HepG2 (cell line): ENCODE measurements around the gene RABL6. TPM values are rescaled to one million over a fixed set of nuclear protein-coding genes. Genes with fewer than 3 reads are reported as not detected.
A peak's percentile ranks its signal among the peaks of the same experiment; 100 is the strongest.

Source experiments
- KAT8 ChIP-seq: IDR thresholded peaks from 2 replicates; pipeline ENCODE4 v1.6.1; 2016; ENCODE audit warnings: missing genetic modification reagents, missing compliant biosample characterization
- KDM2A ChIP-seq: sonication (generic); formaldehyde crosslinking; IDR thresholded peaks from 2 replicates; pipeline ENCODE4 v1.4.0; 2020; ENCODE audit warnings: low read depth, missing genetic modification reagents, borderline replicate concordance
- KLF16 ChIP-seq, 2 experiments: sonication (generic) in 1 of 2; formaldehyde crosslinking in 1 of 2; IDR thresholded peaks; 2 replicates each; pipeline versions ENCODE4 v1.6.1 to v1.8.0; 2016 to 2023; ENCODE audit warnings: missing genetic modification reagents in 2 of 2, missing compliant biosample characterization in 1 of 2
- PAX8 ChIP-seq: sonication (generic); formaldehyde crosslinking; IDR thresholded peaks from 2 replicates; pipeline ENCODE4 v1.8.0; 2022; ENCODE audit warnings: mild to moderate bottlenecking, missing genetic modification reagents, borderline replicate concordance
- SALL2 ChIP-seq: sonication (generic); formaldehyde crosslinking; IDR thresholded peaks from 2 replicates; pipeline ENCODE4 v1.8.1; 2023; ENCODE audit warnings: mild to moderate bottlenecking, missing genetic modification reagents, inconsistent platforms
- ZNF263 ChIP-seq: sonication (generic); formaldehyde crosslinking; IDR thresholded peaks from 2 replicates; pipeline ENCODE4 v1.4.0; 2020; ENCODE audit warnings: missing genetic modification reagents
- ZNF335 ChIP-seq: sonication (generic); formaldehyde crosslinking; IDR thresholded peaks from 2 replicates; pipeline ENCODE4 v1.4.0; 2020; ENCODE audit warnings: missing genetic modification reagents
- ZNF543 ChIP-seq: sonication (generic); formaldehyde crosslinking; IDR thresholded peaks from 2 replicates; pipeline ENCODE4 v1.4.0; 2020; ENCODE audit warnings: mild to moderate bottlenecking, missing genetic modification reagents
- ZNF788 ChIP-seq: sonication (generic); formaldehyde crosslinking; IDR thresholded peaks from 2 replicates; pipeline ENCODE4 v1.5.0; 2020; ENCODE audit warnings: mild to moderate bottlenecking, missing genetic modification reagents, borderline replicate concordance
- polyA plus RNA-seq, 8 experiments: library from polyadenylated mRNA; depleted of rRNA in 3 of 8; stranded (reverse) in 7 of 8; unstranded in 1 of 8; fragments of >200 nt; fragmentation: Illumina TruSeq in 4 of 8; extraction: Trizol in 4 of 8; gene quantifications; 2 replicates each; pipeline versions ENCODE4 v1.2.1 to v1.2.3, GENCODE V29; 2011 to 2016; ENCODE audit warnings: low read depth in 4 of 8, missing spikeins in 1 of 8, mixed read lengths in 1 of 8; ENCODE audit not compliant: insufficient read depth in 1 of 8
- total RNA-seq, 5 experiments: library from RNA; depleted of rRNA; stranded (reverse); fragments of >200 nt; fragmentation: Illumina TruSeq; extraction: Trizol; gene quantifications; 2 replicates each; pipeline ENCODE4 v1.2.3, GENCODE V29; 2016; ENCODE audit warnings: low read depth in 1 of 5
- TF ChIP-seq, protein P1 (sequence below): IDR thresholded peaks from 2 replicates; pipeline ENCODE4 v1.6.1; 2018; ENCODE audit warnings: missing genetic modification reagents, mild to moderate bottlenecking, missing compliant biosample characterization
- TF ChIP-seq, protein P2 (sequence below): sonication (generic); formaldehyde crosslinking; IDR thresholded peaks from 2 replicates; pipeline ENCODE4 v1.8.1; 2023; ENCODE audit warnings: mild to moderate bottlenecking, moderate library complexity, missing genetic modification reagents
- TF ChIP-seq, protein P3 (sequence below): sonication (generic); formaldehyde crosslinking; IDR thresholded peaks from 2 replicates; pipeline ENCODE4 v1.5.1; 2020; ENCODE audit warnings: mild to moderate bottlenecking, missing genetic modification reagents, borderline replicate concordance

Gene RABL6
- total and polyA plus RNA-seq, 2 of the 13 experiments (the other 11 are each of a cell fraction or from before 2014, with no cell fraction given): 81.5 to 125 TPM

DNA sequence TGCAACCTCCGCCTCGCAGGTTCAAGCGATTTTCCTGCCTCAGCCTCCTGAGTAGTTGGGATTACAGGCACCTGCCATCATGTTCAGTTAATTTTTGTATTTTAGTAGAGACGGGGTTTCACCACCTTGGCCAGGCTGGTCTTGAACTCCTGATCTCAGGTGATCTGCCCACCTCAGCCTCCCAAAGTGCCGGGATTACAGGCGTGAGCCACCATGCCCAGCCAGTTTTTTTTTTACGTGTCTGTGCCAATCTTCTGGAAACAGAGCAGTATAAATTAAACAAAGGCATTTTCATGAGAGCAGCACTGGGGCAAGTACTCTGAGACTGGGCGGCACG is 75.2 kb downstream of the RABL6 start (continued):
- TF ChIP-seq, protein P1, sequence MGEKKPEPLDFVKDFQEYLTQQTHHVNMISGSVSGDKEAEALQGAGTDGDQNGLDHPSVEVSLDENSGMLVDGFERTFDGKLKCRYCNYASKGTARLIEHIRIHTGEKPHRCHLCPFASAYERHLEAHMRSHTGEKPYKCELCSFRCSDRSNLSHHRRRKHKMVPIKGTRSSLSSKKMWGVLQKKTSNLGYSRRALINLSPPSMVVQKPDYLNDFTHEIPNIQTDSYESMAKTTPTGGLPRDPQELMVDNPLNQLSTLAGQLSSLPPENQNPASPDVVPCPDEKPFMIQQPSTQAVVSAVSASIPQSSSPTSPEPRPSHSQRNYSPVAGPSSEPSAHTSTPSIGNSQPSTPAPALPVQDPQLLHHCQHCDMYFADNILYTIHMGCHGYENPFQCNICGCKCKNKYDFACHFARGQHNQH: peak; percentile 67; the same call in 1 of the 2 replicates
- TF ChIP-seq, protein P2, sequence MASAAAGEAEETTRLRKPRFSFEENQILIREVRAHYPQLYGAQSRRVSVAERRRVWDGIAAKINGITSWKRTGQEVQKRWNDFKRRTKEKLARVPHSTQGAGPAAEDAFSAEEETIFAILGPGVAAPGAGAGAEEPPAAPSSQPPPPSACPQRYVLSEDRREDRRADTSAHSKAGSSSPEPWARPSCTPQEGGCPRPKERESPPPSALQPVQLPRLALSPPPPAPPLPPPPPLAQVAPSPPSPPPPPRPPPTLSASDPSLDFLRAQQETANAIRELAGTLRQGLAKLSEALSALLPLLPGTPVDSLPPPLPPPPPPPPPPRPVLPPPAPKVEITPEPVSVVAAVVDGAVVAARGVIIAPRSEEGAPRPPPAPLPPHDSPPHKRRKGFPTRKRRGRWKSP (CRISPR knock-in tag): peak; percentile 6; the same call in 1 of the 2 replicates
- TF ChIP-seq ZNF788 (CRISPR knock-in tag) (peak; percentile 3; the same call in 1 of the 2 replicates), SALL2 (CRISPR knock-in tag) (0 out of 2 replicates have a peak, but pooled peaks have one; percentile 52), KLF16 (CRISPR knock-in tag; IDR thresholded peaks at IDR 0.05) (0 out of 4 replicates have a peak, but pooled peaks of 1 of the 2 experiments have one; percentile 4), PAX8 (CRISPR knock-in tag) (0 out of 2 replicates have a peak, but pooled peaks have one; percentile 4), ZNF543 (CRISPR knock-in tag) (0 out of 2 replicates have a peak, but pooled peaks have one; percentile 61), ZNF263 (CRISPR knock-in tag) (0 out of 2 replicates have a peak, but pooled peaks have one; percentile 1), KAT8 (0 out of 2 replicates have a peak, but pooled peaks have one; percentile 18), ZNF335 (CRISPR knock-in tag) (0 out of 2 replicates have a peak, but pooled peaks have one; percentile 1), KDM2A (CRISPR knock-in tag) (0 out of 2 replicates have a peak, but pooled peaks have one; percentile 30)
- TF ChIP-seq, protein P3, sequence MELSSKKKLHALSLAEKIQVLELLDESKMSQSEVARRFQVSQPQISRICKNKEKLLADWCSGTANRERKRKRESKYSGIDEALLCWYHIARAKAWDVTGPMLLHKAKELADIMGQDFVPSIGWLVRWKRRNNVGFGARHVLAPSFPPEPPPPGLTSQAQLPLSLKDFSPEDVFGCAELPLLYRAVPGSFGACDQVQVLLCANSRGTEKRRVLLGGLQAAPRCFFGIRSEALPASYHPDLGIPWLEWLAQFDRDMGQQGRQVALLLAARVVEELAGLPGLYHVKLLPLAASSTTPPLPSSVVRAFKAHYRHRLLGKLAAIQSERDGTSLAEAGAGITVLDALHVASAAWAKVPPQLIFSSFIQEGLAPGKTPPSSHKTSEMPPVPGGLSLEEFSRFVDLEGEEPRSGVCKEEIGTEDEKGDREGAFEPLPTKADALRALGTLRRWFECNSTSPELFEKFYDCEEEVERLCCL (CRISPR knock-in tag): 0 out of 2 replicates have a peak, but pooled peaks have one; percentile 10
